ENCODE data around the gene MEX3A.
"Not testable (repeated sequence)": the region's sequence is repeated elsewhere in the genome, so short reads cannot be mapped to it uniquely, and the experiment has no call there.

MEX3A gene

DNA sequence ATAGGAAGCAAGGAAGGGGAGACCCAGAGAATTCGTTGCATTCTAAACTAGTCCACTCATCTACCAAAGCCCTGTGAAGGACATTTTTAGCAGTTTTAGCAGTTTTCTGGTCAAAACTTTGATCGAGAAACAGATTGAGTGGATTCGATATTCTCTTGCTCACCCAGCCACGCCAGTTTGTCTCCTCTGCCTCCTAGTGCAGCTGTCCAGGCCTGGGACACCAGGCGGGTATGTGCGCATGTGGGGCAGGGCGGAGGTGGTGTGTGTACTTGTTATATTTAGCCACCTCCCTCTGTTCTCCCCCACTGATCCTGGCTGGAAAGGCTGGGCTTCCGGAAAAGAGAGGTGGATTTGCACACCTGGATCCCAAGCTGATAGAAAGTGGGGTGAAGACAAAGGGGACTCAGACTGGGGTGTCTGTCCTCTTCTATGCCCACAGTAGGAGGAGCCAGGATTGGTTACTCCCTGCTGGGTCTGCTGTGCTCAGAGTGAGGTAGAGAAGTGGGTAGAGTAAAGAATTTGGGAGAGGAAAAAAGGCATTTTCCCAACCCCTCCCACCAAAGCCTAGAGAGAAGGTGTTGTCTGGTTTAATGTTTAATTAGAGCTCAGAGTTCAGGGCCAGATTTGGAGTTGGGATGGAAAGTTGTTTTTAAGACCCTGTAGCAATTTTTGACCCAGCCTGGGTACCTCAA is 36.1 kb upstream of the MEX3A start:
- DNase-seq (ENCODE audit: low read depth, low spot score), result no peak

- no peak for DNase-seq (ENCODE audit: low read depth, low spot score)
Measured at GRCh38 chr1:156117414-156118176, 35.3 kb upstream of the MEX3A start.

- not testable (repeated sequence) for DNase-seq (ENCODE audit: low read depth, low spot score)
Measured at GRCh38 chr1:156116731-156117130, 34.5 kb upstream of the MEX3A start.

DNA sequence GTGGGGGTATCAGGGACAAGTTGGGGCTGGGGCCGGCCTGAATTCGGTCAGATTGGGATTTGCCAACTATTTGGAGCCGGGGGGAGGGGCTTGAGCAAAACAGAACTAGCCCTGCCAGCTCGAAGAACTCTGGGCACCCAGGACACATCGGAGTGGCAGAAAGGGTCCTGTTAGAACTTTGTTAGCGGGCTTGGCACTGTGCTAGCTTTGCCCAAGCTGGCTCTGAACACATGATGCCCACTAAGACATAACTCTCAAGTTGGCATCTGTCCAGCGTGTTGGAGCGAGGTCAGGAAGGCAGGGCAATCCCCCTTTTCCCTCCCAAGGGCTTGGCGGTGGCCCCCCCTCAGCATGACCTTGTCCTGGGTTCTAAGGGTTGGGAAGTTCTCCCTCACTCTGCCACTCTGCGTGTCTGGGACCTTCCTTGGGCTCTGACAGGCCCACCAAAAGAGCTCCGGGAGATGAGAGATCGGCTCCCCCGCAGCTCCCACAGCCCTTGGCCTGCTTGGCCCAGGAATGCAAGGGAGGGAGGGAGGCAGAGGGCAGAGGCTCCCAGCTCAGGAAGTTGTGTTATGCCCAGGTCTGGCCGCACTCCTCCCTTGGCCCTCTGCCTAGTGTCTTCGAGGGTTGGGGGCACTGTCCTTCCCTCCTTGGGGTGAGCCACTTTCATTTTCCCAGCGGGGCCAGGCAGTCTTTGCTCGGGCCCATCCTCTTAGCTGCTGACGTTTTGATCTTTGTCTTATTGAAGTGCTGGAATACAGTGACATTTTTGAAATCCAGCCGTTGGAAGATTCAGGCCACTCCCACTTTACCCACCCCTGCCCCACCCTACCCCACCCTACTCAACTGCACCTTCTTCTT is 33.5 kb upstream of the MEX3A start:
- DNase-seq (ENCODE audit: low read depth, low spot score), result no peak

DNA sequence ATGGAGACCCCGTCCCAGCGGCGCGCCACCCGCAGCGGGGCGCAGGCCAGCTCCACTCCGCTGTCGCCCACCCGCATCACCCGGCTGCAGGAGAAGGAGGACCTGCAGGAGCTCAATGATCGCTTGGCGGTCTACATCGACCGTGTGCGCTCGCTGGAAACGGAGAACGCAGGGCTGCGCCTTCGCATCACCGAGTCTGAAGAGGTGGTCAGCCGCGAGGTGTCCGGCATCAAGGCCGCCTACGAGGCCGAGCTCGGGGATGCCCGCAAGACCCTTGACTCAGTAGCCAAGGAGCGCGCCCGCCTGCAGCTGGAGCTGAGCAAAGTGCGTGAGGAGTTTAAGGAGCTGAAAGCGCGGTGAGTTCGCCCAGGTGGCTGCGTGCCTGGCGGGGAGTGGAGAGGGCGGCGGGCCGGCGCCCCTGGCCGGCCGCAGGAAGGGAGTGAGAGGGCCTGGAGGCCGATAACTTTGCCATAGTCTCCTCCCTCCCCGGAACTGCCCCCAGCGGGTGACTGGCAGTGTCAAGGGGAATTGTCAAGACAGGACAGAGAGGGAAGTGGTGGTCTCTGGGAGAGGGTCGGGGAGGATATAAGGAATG is 32.8 kb upstream of the MEX3A start:
- no peak for DNase-seq (ENCODE audit: low read depth, low spot score)

DNA sequence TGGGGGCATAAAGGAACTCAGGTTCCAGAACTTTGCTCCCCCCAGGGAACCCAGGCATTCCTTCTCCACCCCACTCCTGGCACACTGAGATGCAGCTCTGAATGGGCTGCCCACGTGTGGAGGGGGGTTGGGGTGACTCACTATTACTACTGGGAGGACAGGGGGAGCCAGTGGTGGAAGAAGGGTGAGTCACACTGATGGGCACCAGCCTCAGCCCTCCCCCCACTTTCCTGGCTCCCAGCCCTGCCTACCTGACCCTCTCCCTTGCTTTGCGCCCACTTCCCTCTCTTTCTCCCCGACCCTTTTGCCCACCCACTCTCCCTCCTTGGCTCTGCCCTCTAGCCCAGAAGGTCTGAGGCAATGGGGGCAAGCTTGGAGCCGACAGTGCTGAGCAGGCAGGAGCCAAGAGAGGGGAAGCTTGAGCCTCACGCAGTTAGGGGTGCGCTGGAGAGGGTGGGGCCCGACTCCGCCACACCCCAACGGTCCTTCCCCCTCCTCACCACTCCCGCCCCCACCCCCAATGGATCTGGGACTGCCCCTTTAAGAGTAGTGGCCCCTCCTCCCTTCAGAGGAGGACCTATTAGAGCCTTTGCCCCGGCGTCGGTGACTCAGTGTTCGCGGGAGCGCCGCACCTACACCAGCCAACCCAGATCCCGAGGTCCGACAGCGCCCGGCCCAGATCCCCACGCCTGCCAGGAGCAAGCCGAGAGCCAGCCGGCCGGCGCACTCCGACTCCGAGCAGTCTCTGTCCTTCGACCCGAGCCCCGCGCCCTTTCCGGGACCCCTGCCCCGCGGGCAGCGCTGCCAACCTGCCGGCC is 32.0 kb upstream of the MEX3A start, which contains the start of gene LMNA:
LMNA (plus strand) TSS at position 611 of the 818 bp plus-strand sequence. CDS start 208 bp downstream, outside the sequence.
- peak; percentile 50 for DNase-seq (ENCODE audit: low read depth, low spot score)

GRCh38 chr1:156113282-156113950 is 31.2 kb upstream of the MEX3A start:
- DNase-seq (ENCODE audit: low read depth, low spot score), result no peak

GRCh38 chr1:156112276-156113137 is 30.2 kb upstream of the MEX3A start:
- no peak for DNase-seq (ENCODE audit: low read depth, low spot score)

- DNase-seq (ENCODE audit: low read depth, low spot score), result no peak
Measured at GRCh38 chr1:156111355-156111962, 29.2 kb upstream of the MEX3A start.

DNA sequence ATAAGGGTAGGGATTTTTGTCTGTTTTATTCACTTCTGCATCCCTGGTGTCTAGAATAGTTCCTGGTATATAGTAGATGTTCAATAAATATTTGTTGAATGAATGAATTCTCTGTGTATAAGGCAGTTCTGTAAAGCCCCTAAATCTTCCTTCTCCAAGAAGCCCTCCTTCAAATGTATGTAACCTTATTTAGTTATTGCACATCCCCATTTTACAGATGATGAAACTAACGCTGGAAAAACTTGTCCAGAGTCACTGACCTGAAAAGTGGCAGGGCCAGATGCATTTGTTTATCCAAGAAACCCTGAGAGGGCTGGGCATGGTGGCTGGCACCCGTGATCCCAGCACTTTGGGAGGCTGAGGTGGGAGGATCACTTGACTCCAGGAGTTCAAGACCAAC is 28.0 kb upstream of the MEX3A start:
- no peak for DNase-seq (ENCODE audit: low read depth, low spot score)

DNA sequence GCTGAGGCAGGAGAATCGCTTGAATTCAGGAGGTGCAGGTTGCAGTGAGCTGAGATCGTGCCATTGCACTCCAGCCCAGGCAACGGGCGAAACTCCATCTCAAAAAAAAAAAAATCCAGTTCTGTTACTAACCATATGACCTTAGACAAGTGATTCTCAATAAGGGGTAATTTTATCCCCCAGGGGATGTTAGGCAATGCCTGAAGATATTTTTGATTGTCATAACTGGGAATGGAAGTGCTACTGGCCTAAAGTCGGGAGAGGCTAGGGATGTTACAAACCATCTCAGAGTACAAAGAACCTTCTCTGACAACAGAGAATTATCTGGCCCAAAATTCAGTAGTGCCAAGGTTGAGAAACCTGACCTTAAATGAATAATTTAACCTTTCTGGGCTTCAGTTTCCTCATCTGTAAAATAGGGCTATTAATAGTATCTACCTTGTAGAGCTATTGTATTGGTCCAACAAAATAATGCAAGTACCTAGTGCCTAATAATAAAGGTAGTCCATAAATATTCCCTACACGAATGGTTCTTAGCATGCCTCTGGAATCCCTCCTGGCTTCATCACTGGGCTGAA is 26.5 kb upstream of the MEX3A start:
- no peak for DNase-seq (ENCODE audit: low read depth, low spot score)

DNA sequence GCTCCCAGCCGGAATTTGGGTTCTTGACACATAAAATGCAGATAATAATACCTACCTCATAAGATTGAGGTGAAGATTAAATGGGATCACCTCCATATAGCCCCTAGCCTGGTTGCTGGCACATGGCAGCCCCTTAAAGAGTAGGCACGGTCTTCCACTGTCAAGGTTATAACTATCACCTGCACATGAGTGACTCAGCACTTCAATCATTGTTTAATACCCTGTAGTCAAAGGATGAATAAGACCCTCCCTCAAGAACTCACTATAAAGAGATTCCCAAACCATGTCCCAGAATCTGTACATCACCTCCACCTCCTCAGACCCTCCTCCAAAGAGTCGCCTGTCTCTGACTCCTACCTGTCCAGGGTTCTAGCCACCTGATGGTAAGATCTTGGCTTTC is 25.8 kb upstream of the MEX3A start:
- DNase-seq (ENCODE audit: low read depth, low spot score), result no peak

GRCh38 chr1:156106624-156107488 is 24.6 kb upstream of the MEX3A start:
- DNase-seq (ENCODE audit: low read depth, low spot score), result no peak

DNA sequence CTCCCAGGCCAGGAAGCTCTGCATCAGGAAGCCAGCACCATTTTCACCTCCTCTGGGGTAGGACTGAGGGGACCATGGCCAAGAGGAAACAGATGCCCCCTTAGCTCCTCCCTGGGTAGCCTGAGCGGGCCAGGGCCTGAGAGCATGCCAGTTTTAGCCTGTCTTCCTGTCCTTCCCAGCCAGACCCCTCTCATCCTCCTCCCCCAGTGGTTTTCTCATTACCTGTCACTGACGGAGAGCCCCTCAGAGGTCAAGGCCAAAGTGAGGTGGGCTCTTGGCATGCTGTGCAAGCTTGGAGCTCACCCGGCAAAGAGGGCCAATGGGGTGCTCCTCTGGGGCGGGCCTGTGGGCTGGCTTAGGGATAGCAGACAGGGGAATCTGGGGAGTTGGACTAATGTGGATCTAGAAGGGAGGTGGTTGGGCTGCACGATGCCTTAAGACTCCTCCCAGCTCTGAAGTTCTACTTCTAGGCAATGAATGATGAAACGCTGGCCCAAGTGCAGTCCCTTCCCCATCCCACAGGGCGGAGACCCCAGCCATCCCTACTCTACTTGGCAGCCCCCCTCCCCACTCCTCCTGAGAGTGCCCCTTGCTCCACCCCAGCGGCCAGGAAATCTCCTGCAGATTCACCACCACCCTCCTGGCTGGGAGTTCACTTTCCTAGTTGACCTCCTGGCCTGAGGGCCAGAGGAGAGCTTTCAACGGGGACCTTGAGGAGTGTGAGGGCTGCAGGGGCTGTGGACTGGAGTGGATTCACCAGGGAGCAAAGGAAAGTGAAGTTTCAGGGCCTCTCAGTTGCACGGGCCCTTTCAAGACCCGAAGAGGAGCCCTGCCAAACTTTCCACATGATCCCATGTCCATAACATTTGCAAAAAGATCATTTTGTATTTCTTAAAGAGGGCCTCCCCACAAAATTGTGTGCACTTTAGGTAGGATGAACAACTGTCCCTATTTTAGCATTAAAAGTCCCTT is 22.9 kb upstream of the MEX3A start:
- no peak for DNase-seq (ENCODE audit: low read depth, low spot score)

- no peak for DNase-seq (ENCODE audit: low read depth, low spot score)
Measured at GRCh38 chr1:156104065-156104810, 22.0 kb upstream of the MEX3A start.

DNA sequence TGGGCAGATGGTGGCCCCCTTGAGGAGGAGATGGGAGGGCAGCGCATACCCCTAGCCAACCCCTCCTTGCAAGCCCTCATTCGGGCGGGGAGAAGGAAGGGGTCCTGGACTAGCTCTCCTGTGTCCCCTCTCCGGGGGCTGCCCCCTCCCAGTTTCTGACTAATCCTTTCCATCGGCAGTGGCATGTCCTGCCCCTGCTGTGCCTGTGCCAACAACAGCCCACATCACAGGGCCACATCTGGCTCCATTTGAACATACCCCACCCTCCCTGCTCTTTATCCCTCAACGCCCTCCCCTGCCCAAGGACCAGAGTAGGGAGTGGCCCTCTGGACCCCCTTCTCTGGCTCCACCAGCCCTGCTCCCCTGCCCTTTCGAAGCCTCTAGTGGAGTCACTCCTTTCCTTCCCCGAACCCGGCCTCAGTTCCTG is 21.3 kb upstream of the MEX3A start:
- no peak for DNase-seq (ENCODE audit: low read depth, low spot score)

Measured in activated naive CD8-positive, alpha-beta T cell treated with anti-CD3 and anti-CD28 coated beads, Interleukin-2, amount 50 U/mL, for 16 hours (primary cell).